ENCODE data around the gene PCCA.

Gene PCCA

GRCh38 chr13:100240109-100240779 is 151.4 kb downstream of the PCCA start:
- ATAC-seq, result peak; percentile 42; the same call in 1 of the 3 replicates
- TF ChIP-seq ZC3H10 (CRISPR knock-in tag; IDR thresholded peaks at IDR 0.05) (no peak), ARNTL (CRISPR knock-in tag; IDR thresholded peaks at IDR 0.05; ENCODE audit: borderline replicate concordance, low read depth) (no peak), BACH2 (CRISPR knock-in tag; IDR thresholded peaks at IDR 0.05; ENCODE audit: borderline replicate concordance) (no peak), ZFP30 (CRISPR knock-in tag; IDR thresholded peaks at IDR 0.05) (no peak), CSDC2 (CRISPR knock-in tag; IDR thresholded peaks at IDR 0.05) (no peak), TSHZ2 (CRISPR knock-in tag; IDR thresholded peaks at IDR 0.05) (no peak), TOX (CRISPR knock-in tag; IDR thresholded peaks at IDR 0.05; ENCODE audit: borderline replicate concordance) (no peak), ZFP3 (CRISPR knock-in tag; IDR thresholded peaks at IDR 0.05) (no peak), ZNF565 (CRISPR knock-in tag; conservative IDR thresholded peaks at IDR 0.05; ENCODE audit: low read depth) (no peak), ZNF8 (CRISPR knock-in tag; IDR thresholded peaks at IDR 0.05) (no peak), RARB (CRISPR knock-in tag; IDR thresholded peaks at IDR 0.05) (no peak), TCF4 (CRISPR knock-in tag; IDR thresholded peaks at IDR 0.05; ENCODE audit: borderline replicate concordance) (no peak)

- TF ChIP-seq GLIS3 (CRISPR knock-in tag; IDR thresholded peaks at IDR 0.05), result no peak
- no peak for TF ChIP-seq PATZ1 (CRISPR knock-in tag; IDR thresholded peaks at IDR 0.05; ENCODE audit: borderline replicate concordance)
- no peak for TF ChIP-seq TSHZ2 (CRISPR knock-in tag; IDR thresholded peaks at IDR 0.05)
- TF ChIP-seq CSDC2 (CRISPR knock-in tag; IDR thresholded peaks at IDR 0.05), result no peak
- no peak for TF ChIP-seq CSRNP3 (CRISPR knock-in tag; IDR thresholded peaks at IDR 0.05)
- no peak for TF ChIP-seq POU6F1 (CRISPR knock-in tag; IDR thresholded peaks at IDR 0.05; ENCODE audit: borderline replicate concordance, low read depth)
- TF ChIP-seq ZNF70 (CRISPR knock-in tag; IDR thresholded peaks at IDR 0.05), result no peak
- no peak for TF ChIP-seq ZFP3 (CRISPR knock-in tag; IDR thresholded peaks at IDR 0.05)
- TF ChIP-seq ZNF8 (CRISPR knock-in tag; IDR thresholded peaks at IDR 0.05), result no peak
- TF ChIP-seq CREB5 (CRISPR knock-in tag; IDR thresholded peaks at IDR 0.05; ENCODE audit: low read depth), result no peak
- TF ChIP-seq ISL1 (CRISPR knock-in tag; IDR thresholded peaks at IDR 0.05), result no peak
- no peak for TF ChIP-seq ZNF565 (CRISPR knock-in tag; conservative IDR thresholded peaks at IDR 0.05; ENCODE audit: low read depth)
- no peak for TF ChIP-seq TOX (CRISPR knock-in tag; IDR thresholded peaks at IDR 0.05; ENCODE audit: borderline replicate concordance)
- no peak for TF ChIP-seq TCF4 (CRISPR knock-in tag; IDR thresholded peaks at IDR 0.05; ENCODE audit: borderline replicate concordance)
- TF ChIP-seq ZFP30 (CRISPR knock-in tag; IDR thresholded peaks at IDR 0.05), result no peak
- TF ChIP-seq ESRRG (CRISPR knock-in tag; IDR thresholded peaks at IDR 0.05), result no peak
- TF ChIP-seq ZC3H10 (CRISPR knock-in tag; IDR thresholded peaks at IDR 0.05), result no peak
- ATAC-seq, result no peak
These were observed 155.5 kb downstream of the PCCA start for GRCh38 chr13:100244431-100244830.

All from SK-N-SH treated with all-trans-retinoic acid at 6 μM for 48 hours (cell line).